Gastrocnemius medialis (tissue), 4 donors: Measurements from ENCODE around the gene AVP.
"Not testable (repeated sequence)": the region's sequence is repeated elsewhere in the genome, so short reads cannot be mapped to it uniquely, and the experiment has no call there.

Experiments used
- CTCF ChIP-seq, 5 experiments: fragments of 450-650 bp in 3 of 5; fragments of 200-600 bp in 2 of 5; sonication (generic) in 2 of 5; IDR thresholded peaks in 4 of 5; conservative IDR thresholded peaks in 1 of 5; 1 replicate in 4 of 5; 2 replicates in 1 of 5; pipeline ENCODE4 v1.5.1; 2016 to 2019; ENCODE audit warnings: antibody characterized with exemption in 5 of 5, mild to moderate bottlenecking in 3 of 5, moderate library complexity in 3 of 5
- POLR2A ChIP-seq, 2 donors: fragments of 450-650 bp; IDR thresholded peaks; one replicate each; pipeline ENCODE4 v1.6.1; 2017; ENCODE audit warnings: antibody characterized with exemption in 2 of 2, mild to moderate bottlenecking in 2 of 2, moderate library complexity in 2 of 2

DNA sequence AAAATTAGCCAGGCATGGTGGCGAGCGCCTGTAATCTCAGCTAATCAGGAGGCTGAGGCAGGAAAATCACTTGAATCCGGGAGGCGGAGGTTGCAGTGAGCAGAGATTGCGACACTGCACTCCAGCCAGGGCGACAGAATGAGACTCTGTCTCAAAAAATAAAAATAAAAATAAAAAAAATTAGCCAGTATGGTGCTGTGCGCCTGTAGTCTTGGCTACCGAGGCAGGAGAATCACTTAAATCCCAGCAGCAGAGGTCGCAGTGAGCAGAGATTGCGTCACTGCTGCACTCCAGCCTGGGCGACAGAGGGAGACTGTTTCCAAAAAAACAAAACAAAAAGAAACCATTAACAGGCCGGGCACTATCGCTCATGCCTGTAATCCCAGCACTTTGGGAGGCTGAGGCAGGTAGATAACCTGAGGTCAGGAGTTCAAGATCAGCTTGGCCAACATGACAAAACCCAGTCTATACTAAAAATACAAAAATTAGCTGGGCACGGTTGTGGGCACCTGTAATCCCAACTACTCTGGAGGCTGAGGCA, 33.4 kb upstream of the AVP start:
- peak; percentile 55 to 69 (median 61) for TF ChIP-seq CTCF (IDR thresholded peaks at IDR 0.05 in 4 of 5, conservative IDR thresholded peaks at IDR 0.05 in 1 of 5)
- TF ChIP-seq POLR2A (IDR thresholded peaks at IDR 0.05), result not testable (repeated sequence)
